ENCODE measurements around the gene DLG1. TPM values are rescaled to one million over a fixed set of nuclear protein-coding genes. Genes with fewer than 3 reads are reported as not detected.

The DLG1 gene
- total RNA-seq (ENCODE audit: insufficient read depth, low replicate concordance): 102 TPM

DNA sequence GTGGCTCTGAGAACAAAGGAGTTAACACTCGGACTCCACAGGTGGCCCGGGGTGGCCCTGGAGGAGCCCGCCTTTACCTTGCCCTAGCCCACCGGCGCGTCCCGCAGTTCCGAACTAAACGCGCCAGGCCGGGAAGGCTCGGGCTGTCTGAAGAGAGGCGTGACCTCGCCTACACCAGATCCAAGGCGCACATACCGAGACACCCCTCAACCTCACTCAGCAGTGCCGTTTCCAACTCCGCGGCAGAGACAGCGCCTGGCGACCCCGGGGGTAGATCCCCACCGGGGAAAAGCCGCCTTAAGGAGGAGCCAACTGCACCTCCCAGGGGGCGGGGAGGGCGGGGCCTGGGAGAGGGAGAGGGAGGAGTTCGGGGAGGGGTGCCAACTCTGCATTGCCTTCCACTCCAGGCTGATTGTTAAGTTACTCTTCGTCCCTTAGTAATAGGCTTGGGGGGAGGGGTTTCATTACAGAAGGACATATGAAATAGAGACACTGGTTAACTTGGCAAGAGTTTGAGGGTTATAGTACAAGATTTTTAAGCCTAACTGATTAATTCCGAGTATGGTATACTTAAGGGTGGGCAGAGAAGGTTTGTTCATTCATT lies at the start of gene DLG1:
DLG1 (minus strand) TSS at position 272 of the 604 bp plus-strand sequence. CDS start 1,408 bp downstream, outside the sequence.
- peak; percentile 94 for DNase-seq (ENCODE audit: low spot score)

DNA sequence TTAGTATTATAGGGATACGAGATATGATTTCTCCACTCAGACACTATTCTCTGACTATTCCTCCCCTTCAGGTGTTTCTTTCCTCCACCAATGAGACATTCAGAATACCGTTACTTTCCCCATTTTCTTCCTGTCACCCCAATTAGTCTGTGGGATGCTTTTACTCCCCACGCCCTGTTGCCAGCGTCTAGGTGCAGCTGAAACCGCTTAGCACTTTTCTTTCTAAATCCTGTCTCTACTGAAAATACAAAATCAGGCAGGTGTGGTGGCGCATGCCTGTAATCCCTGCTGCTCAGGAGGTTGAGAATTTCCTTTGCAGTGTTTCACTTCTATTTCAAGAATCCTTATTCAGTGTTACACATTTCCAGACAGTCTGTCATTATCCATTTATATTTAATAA lies 49.6 kb upstream of the DLG1 start:
- no peak for DNase-seq (ENCODE audit: low spot score)

DNA sequence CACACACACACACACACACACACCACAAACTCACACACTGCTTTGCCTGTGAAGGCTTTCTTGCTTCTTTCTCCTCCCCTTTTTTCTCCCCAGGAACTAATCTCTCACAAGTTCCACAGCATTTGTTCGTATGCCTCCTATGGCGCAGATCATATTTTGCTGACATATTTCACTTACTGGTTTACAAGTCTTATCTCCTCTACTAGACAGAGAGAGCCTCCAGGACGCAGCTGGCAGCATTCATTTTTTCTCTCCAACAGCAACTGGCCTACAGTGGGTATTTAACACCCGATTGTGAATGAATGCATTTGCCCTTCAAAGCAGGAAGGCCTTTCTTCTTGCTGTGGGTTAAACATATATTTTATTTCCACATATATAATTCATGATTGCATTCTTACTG lies 47.0 kb upstream of the DLG1 start:
- DNase-seq (ENCODE audit: low spot score): peak; percentile 75

DNA sequence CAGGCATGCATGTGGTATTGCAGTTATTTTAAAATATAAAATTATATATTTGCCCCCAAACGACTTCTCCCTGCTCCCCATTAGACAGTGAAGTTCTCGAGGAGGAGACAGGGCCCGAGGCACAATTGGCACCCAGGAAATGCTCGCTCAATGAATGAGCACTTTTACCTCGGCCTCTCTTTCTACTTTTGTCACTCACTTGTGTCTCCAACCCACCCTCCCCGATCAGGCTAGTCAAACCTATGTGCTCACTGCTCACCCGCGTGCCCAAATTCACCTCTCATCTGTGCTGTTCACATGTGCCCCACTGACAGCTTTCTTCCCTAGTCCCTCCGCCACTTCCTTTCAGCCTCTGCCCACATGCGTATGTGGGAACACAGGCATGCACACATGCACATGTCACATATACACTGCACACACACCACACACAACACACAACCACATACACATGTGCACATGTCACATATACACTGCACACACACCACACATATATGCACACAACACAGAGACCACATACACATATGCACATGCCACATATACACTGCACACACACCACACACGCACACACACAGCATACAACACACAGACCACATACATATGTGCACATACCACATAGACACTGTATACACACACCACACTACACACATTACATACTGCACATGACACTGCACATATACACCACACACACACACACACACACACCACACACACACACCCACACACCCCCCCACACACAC lies 46.3 kb upstream of the DLG1 start:
- DNase-seq (ENCODE audit: low spot score): no peak

DNA sequence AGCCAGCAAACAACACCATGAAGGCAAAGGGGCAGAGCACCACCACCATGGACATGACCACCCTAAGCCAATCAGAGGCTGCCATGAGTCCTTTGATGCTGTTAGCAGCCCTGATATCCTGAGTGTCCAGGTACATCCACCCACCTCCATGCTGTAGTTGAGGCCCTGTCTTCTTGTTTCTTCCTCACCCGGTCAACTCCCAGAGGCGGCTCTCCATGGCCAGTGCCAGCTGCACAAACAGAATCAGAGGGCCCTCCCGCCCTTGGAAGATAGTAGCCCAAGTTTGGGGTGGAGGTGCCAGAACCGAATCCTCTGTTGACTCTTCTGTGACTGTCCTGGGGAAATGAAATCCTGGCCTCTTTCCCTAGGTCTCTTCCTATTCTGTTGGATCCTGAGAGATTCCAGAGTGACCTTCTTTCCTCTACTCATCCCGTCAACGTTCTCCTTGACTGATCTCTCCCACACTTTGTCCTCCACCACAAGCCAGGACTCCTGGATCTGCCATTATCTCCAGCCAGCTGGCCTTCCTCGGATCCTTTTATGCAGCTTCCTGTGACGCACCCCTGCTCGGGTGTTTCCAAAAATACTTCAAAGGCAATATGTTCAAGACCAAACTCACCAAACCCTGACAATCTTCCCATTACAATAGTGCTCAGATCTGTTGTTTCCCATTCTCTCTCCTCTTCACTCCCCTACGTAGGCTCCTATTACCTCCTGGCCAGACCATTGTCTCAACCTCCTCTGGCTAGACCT lies 45.4 kb upstream of the DLG1 start:
- no peak for DNase-seq (ENCODE audit: low spot score)

DNA sequence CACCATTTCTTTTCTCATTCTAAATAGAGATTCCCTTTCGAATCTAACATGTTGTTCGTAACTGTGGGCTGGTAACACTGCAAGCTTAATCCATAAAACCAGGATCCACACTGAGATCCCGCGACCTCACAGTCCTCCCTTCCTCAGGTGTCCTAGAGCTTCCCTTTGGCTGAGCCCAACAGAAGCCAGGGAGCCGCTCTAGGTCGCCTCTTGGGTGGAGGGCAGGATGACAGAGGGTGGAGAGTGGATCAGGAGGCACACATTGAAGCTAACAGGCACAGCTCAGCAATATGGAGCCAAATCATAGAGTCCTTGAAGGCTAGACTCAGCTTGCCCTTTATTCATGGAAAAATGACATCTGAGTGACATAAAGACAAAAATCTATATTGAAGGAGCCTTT lies 44.7 kb upstream of the DLG1 start:
- DNase-seq (ENCODE audit: low spot score): no peak

DNA sequence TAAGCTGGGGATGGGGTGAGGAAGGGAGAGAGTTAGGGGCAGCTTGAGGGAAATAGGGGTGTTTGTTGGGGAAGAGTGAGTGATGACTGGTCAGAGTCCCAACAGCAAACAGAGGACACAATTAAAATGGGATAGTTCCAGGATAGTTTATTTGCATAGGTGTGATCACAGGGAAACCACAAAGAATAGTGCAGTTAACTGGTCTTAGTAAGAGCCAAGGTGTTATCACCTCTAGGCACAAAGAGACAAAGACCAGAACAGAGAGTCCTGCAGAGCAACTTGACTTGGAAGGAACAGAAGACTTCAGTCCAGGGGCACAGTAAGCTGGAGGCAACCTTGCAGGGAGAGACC lies 42.1 kb upstream of the DLG1 start:
- DNase-seq (ENCODE audit: low spot score): no peak

DNA sequence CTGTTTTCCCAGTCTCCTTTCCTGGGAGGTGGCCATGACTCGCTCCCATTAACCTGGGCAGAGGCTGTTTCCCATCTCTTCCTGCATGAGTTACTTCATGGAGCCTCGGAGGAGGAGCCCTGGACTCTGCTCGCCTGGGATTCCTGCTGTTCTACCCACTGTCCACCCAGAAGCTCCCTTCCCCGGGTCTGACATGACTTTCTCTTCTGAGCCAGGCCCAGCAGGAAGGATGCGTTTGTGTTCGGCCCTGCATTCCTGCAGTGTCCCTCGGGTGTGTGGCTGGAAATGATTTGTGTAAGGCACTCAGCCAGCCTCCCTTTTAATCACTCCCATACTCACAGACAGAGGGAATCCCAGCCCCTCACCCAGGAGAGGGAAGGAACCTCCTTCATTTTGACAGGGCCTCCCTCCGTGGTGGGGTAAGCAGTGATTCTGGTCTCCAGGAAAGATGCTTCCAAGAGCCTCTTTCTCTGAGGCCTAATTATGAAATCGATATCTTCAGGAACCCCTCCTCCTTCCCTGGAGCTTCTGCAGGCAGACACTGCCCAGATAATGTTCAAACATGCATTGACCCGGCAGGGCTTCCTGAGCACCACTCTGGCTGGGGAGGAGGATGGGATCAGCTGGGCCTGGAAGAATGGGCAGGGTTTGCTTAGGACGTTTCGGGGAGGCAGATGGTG lies 41.6 kb upstream of the DLG1 start:
- peak; percentile 58 for DNase-seq (ENCODE audit: low spot score)

DNA sequence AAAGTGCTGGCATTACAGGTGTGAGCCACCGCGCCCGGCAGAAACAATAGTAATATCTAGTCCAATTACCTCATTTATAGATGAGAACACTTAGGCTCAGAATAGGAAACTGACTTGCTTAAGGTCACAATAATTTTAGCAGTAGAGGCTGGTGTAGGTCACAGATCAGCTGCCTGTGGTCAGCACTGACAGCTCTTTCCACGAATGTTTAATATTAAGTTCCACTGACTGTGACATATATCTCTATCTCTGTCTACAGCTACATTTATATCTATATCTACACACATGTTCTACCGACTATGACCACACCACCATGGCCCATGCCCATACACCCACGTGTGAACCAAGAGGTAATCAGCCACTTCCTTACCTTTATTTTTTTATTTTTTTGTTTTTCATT lies 40.2 kb upstream of the DLG1 start:
- DNase-seq (ENCODE audit: low spot score): no peak

DNA sequence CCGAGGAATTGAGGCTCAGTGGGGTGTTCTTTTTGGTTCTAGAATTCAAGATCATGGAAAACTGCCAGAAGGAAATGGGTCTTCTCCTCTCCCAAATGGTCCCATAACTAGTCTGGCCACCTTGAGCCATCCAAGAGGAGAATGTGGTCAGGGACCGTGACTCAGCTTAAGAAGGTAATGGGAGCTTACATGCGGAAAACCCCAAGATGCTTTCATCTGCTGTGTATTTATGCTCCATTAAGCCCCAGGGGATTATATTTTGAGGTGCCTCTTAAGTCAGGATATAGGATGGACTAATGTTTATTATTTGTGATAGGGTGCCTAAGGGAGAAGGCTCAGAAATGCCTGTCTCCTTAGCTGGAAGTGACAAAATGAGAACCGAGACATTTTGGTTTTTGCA lies 39.2 kb upstream of the DLG1 start:
- DNase-seq (ENCODE audit: low spot score): no peak

DNA sequence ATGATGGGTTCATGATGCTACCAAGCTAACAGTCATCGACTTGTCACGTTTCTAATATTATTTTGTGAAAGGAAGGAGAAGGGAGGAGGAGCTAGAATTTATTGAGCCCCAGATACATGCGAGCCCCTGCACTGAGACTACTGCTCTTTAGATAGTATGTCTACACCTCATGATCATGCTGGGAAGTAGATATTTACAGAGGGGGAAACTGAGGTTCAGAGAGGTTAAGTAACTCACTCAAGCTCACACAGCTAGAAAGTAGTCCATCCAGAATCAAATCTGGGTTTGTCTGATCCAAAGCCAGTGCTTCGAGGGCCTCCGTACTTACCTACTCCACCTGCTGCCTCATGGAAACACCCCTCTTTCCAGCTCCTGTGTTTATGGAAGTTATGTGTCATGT lies 38.8 kb upstream of the DLG1 start:
- no peak for DNase-seq (ENCODE audit: low spot score)

DNA sequence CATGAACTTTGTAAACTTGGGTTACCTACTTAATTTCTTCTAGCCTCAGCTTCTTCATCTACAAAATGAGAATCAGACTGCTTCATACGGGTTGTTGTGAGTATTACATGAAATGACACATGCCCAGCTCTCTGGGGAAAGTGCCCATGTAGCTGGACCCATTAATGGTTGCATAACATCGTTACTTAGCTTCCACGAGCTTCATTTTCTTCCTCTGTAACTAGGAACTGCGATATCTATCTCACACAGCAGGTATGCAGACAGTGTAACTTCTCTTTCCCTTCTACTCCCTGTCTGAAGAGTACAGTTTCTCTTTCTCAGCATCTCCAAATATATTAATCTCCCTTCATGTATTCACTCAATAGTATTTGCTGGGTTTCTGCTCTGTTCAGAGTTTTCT lies 37.9 kb upstream of the DLG1 start:
- no peak for DNase-seq (ENCODE audit: low spot score)

DNA sequence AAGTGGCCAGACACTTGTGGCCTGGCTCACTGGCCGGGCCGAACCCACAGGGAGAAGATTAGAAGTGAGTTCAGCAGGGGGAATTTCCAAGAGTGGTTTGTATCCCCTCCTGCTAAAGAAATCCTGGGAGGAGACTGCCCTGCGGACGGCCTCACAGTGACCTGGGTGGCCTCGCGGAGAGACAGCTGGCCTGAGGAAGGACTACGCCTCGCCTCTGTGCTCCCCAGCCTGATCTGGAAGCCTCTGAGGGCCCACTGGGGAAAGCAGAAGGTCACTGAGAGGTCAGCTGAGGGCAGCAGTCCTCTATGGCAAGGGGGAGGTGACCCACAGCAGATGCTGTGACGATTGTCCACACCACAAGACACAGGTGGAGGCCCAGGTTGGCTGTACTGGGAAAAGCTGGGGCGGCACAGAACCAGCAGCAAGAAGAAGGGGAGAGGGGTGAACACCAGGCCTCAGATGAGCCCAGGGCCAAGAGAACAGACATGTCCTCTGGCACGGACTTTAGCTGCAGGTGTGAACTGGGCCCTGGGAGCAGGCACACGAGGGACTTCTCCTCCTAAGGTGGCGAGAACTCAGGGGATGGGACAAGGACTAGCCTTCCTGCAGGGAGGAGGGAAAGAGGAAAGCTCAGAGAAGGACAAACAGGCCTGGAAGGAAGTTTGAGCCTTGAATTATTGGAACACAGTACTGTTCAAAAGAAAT lies 37.2 kb upstream of the DLG1 start:
- peak; percentile 40 for DNase-seq (ENCODE audit: low spot score)

DNA sequence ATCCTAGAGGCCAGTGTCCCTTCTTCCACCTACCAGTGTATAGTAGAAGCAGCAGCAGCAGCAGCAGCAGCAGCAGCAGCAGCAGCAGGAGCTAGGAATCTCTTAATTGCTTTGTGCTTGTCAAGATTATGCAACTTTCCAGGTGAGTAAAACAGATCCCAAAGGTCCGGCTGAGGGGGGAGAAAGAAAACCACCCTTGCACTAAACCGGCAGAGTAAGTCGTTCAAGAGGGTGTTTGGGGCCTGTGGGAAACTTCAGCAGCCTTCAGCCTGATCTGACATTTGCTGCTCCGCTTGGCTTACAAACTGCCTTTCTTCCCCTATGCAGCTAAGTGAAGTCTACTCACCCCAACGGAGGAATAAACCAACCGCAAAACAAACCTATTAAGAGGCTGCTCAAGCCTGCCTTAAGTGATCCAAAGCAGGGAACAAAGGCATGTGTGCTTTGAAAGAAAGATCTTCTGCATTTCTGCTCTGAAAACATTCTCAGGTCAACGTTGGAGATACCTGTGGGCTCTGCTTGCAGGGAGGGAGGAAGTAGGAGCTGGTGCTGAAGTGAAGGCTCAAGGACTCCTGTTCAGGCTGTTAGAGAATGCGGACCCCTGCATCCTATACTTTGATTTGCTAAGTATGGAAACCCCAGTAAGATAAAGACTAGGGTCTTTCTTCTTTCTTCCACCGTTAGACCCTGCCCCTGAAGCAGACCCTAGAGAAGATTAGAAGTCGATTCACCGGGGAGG lies 35.7 kb upstream of the DLG1 start:
- peak; percentile 55 for DNase-seq (ENCODE audit: low spot score)

DNA sequence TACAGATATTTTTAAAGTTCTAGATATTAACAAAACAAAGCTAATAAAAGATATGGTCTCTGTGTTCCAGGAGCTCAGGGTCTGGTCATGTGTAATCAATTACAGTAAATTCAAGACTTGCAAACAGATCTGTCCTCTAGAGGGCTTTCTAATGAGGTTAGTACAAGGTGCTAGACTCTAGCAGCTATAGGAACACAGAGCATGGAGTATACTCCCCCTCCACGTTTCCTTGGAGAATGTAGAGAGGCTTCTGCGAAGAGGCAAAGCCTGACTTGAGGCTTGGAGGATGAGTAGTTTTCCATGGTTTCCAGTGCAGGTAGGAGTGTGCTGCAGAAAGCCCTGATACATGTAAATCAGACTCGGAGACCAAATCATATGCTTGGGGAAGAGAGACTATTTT lies 32.7 kb upstream of the DLG1 start:
- no peak for DNase-seq (ENCODE audit: low spot score)

DNA sequence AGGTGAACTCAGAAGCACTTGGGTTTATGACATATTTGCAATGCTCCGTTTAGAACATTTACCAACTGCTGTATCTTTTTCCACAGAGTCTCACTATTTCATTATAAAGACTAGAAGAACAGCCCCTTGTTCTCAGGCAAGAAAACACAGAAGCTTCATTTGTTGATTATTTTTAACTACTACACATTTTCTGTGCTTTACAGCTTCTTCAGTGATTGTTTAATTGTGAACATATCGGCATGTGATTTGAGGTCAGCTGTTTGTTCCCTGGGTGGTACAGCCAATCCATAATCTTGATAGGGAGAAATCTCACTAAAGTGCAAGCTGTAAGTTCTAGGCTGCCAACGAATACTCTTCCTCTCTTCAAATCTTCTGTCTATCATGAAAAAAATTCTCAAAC lies 31.0 kb upstream of the DLG1 start:
- no peak for DNase-seq (ENCODE audit: low spot score)

DNA sequence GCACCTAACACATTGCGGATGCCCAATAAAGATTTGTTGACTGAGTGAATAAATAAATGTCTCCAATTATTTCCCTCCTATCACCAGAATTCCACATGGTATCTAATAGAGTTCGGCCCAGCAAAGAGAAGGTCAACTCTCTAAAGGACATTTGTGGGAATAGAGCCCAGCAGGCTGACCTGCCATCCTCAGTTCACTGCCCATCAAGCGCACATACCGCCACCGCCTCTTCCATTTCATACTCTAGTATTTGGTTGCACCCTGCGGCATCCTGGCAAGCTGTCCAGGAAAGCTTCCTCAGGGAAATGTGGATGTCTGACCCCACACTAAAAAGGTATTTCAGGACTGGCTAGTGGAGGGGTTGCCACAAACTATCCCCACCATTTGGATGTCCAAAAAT lies 29.8 kb upstream of the DLG1 start:
- no peak for DNase-seq (ENCODE audit: low spot score)

DNA sequence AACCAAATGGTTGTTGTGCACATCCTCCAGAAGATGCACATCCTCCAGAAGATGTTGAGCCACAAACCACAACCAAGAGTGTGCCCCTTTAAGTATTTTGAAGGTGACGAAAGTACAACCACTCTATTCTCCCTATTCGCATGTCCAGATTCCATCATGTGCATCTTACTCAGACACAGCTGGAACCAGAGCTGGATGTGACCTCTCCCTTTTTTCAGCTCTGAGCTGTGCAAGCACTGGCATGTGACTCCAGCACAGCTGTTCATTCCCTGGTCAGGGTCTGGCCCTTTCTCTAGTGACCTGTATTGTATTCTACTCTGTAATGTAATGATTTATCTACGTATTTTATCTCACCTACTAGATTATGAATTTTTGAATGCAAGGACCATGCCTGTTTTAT lies 29.3 kb upstream of the DLG1 start:
- no peak for DNase-seq (ENCODE audit: low spot score)

DNA sequence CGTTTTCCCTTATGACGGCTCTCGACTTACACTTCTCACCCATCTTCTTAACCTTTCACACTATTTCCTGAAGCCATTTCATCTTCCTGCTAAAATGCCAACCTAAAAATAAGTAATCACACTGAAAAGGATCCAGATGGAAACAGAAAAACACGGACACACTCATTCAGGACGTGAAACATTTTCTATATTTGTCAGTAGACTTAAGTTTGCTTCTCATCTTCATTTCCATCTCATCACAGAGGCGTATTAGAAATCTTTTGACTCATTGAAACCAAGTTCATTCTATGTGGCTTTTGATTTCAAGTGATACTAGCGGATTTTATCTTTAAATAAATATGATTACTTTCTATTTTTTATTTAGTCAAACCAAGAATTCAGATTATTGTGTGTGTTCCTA lies 27.4 kb upstream of the DLG1 start:
- no peak for DNase-seq (ENCODE audit: low spot score)

DNA sequence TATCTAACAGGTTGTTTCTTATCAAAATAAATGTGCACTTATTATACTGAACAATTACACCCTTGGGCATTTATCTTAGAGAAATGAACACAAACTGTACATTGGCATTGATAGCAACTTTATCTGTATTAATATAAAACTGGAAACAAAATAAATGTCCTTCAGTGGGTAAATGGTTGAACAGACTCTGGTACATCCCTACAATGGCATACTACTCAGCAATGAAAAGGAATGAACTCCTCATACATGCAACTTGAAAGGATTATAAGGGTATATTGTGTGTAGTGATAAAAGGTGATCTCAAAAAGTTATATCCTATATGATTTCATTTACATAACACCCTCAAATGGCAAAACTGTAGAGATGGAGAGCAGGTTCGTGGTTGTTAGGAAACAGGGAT lies 23.7 kb upstream of the DLG1 start:
- DNase-seq (ENCODE audit: low spot score): no peak

DNA sequence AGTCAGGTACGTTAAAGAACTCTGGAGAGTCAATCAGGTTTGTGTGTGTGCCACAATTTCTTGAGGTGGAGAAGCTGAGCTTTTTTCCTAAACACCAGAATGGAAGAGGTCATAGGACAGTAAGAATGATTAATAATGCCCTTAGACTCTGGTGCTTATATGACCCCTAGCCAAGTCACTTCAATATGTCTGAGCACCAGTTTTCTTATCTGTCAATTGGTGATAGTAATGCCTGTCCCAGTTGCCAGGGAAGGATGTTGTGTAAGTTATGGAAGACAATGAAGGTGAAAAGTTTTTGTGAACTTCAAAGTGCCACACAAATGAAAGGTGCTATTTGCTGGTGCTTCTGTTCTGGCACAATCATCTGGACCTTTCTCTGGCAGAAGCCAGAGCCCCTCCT lies 22.2 kb upstream of the DLG1 start:
- no peak for DNase-seq (ENCODE audit: low spot score)

Measured in umbilical cord (tissue), 2 donors.